OCI-LY1 (cell line): Measurements from ENCODE around the gene RSPRY1.
A peak's percentile ranks its signal among the peaks of the same experiment; 100 is the strongest.

Source experiments
- H2AFZ ChIP-seq: fragments of 200-600 bp; sonication (generic), shearing (Covaris generic); 2 replicates; pipeline ENCODE4 v1.6.0; 2014; ENCODE audit warnings: antibody characterized with exemption, mild to moderate bottlenecking, low read length
- H3F3A ChIP-seq: fragments of 200-600 bp; sonication (generic), shearing (Covaris generic); 2 replicates; pipeline ENCODE4 v1.6.0; 2014; ENCODE audit warnings: mild to moderate bottlenecking, antibody characterized with exemption, low read length, moderate library complexity; ENCODE audit not compliant: insufficient read depth
- H3K27ac ChIP-seq: fragments of 200-600 bp; sonication (generic); 2 replicates; pipeline ENCODE4 v1.5.1; 2014; ENCODE audit warnings: low read length, mixed run types, mild to moderate bottlenecking, low read depth; ENCODE audit not compliant: poor library complexity, severe bottlenecking
- H3K27me3 ChIP-seq: fragments of 200-600 bp; sonication (generic); 2 replicates; pipeline ENCODE4 v1.6.0; 2014; ENCODE audit warnings: antibody characterized with exemption, mild to moderate bottlenecking, low read length, moderate library complexity; ENCODE audit not compliant: insufficient read depth
- H3K36me3 ChIP-seq: fragments of 200-600 bp; sonication (generic); 2 replicates; pipeline ENCODE4 v1.6.1; 2014; ENCODE audit warnings: mild to moderate bottlenecking, antibody characterized with exemption, low read length, moderate library complexity, mixed read lengths; ENCODE audit not compliant: insufficient read depth
- H3K4me1 ChIP-seq: fragments of 200-600 bp; sonication (generic); 2 replicates; pipeline ENCODE4 v1.5.1; 2014; ENCODE audit warnings: mild to moderate bottlenecking, low read length, moderate library complexity; ENCODE audit not compliant: insufficient read depth, severe bottlenecking
- H3K4me2 ChIP-seq: fragments of 200-600 bp; sonication (generic), shearing (Covaris generic); 2 replicates; pipeline ENCODE4 v1.6.1; 2014; ENCODE audit warnings: low read length
- H3K4me3 ChIP-seq: fragments of 200-600 bp; sonication (generic); 2 replicates; pipeline ENCODE4 v1.5.1; 2014; ENCODE audit warnings: low read length, low read depth, mild to moderate bottlenecking, mixed read lengths; ENCODE audit not compliant: poor library complexity, severe bottlenecking
- H3K79me2 ChIP-seq: fragments of 200-600 bp; shearing (Covaris generic); 2 replicates; pipeline ENCODE4 v1.6.1; 2016; ENCODE audit warnings: mixed run types, low read length, mixed read lengths; ENCODE audit not compliant: insufficient read depth
- H3K9ac ChIP-seq: fragments of 200-600 bp; sonication (generic), shearing (Covaris generic); 2 replicates; pipeline ENCODE4 v1.6.1; 2014; ENCODE audit warnings: mild to moderate bottlenecking, low read length, mixed read lengths
- H3K9me2 ChIP-seq: fragments of 200-600 bp; sonication (generic), shearing (Covaris generic); 2 replicates; pipeline ENCODE4 v1.6.1; 2014; ENCODE audit warnings: low read depth, mild to moderate bottlenecking, low read length, mixed read lengths
- H3K9me3 ChIP-seq: fragments of 200-600 bp; shearing (Covaris generic); 2 replicates; pipeline ENCODE4 v1.6.1; 2014; ENCODE audit warnings: low read length, mixed read lengths
- H4K20me1 ChIP-seq: fragments of 200-600 bp; sonication (generic), shearing (Covaris generic); 2 replicates; pipeline ENCODE4 v1.6.0; 2016; ENCODE audit warnings: mild to moderate bottlenecking, low read length; ENCODE audit not compliant: insufficient read depth
- EZH2 ChIP-seq: fragments of 200-600 bp; sonication (generic), shearing (Covaris generic); IDR thresholded peaks from 2 replicates; pipeline ENCODE4 v1.8.0; 2017; ENCODE audit warnings: borderline replicate concordance, mixed run types, mild to moderate bottlenecking, antibody characterized with exemption, low read length, moderate library complexity, mixed read lengths
- TF ChIP-seq, protein P1 (sequence below): fragments of 200-600 bp; sonication (generic), shearing (Covaris generic); IDR thresholded peaks from 2 replicates; pipeline ENCODE4 v1.5.1; 2017; ENCODE audit warnings: mild to moderate bottlenecking, antibody characterized with exemption, low read length, moderate library complexity, mixed read lengths

RSPRY1 gene

DNA sequence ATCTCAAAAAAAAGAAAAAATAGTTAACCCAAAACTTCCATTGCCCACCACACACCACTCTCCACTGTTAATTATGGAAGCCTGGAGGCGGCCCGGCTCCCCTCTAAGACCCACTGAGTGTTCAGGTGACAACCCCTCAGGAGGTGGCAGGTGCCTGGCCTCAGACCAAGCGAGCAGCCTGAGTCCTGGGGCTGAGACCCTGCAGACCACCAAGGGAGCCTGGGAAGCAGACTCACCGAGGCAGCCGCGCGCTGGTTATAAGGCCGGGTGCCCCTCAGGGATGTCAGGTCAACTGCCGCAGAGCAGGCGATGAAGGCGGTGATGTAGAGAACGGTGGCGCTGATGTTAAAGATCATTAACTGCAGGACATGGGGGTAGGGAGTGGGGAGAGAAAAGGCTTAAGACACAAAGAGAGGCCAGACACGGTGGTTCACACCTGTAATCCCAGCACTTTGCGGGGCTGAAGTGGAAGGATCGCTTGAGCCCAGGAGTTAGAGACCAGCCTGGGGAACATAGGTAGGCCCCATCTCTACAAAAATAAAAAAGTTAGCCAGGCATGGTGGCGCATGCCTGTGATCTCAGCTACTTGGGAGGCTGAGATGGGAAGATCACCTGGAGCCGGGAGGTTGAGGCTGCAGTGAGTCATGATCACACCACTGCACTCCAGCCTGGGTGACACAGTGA, 72.2 kb downstream of the RSPRY1 start:
- Histone ChIP-seq H3K4me2 (no peak overlapping the region), H3K27ac (no peak overlapping the region), H3F3A (no peaks in the 10 kb centered on the region), H3K4me3 (no peak overlapping the region), H3K9me2 (no peaks in the 10 kb centered on the region), H4K20me1 (no peaks in the 10 kb centered on the region), H3K4me1 (peaks cover 13% of the 10 kb centered on the region), H3K27me3 (no peaks in the 10 kb centered on the region), H3K9me3 (no peaks in the 10 kb centered on the region), H3K79me2 (no peaks in the 10 kb centered on the region), H2AFZ (no peak overlapping the region), H3K36me3 (peaks cover 7% of the 10 kb centered on the region), H3K9ac (no peak overlapping the region)
- TF ChIP-seq, protein P1, sequence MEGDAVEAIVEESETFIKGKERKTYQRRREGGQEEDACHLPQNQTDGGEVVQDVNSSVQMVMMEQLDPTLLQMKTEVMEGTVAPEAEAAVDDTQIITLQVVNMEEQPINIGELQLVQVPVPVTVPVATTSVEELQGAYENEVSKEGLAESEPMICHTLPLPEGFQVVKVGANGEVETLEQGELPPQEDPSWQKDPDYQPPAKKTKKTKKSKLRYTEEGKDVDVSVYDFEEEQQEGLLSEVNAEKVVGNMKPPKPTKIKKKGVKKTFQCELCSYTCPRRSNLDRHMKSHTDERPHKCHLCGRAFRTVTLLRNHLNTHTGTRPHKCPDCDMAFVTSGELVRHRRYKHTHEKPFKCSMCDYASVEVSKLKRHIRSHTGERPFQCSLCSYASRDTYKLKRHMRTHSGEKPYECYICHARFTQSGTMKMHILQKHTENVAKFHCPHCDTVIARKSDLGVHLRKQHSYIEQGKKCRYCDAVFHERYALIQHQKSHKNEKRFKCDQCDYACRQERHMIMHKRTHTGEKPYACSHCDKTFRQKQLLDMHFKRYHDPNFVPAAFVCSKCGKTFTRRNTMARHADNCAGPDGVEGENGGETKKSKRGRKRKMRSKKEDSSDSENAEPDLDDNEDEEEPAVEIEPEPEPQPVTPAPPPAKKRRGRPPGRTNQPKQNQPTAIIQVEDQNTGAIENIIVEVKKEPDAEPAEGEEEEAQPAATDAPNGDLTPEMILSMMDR: no peak
- TF ChIP-seq EZH2: no peak

DNA sequence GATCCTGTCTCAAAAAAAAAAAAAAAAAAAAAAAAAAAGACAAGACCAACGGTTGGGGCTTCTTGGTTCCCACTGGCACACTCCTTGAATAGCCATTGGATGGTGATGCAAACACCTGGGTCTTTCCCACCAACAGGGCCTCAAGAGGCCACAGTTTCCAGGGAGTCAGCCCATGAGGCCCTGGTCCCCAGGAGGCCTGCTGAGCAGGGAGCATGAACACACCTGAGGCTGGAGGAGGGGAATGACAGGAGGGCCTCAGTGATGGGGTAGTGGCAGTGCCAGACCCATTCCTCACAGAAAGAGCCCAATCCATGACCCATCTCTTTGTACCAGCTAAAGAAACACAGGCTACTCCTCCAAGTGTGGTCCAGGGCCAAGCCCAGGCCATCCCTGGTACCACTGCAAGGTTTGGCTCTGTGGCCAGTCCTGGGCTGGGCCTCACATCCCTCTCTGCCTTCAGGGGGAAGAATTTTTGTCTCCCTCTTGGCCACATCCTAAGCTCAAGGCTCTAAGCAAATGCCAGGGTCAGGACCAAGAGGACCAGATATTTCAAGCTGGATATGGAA, 72.9 kb downstream of the RSPRY1 start:
- TF ChIP-seq, protein P1: no peak
- no peak for TF ChIP-seq EZH2
- Histone ChIP-seq H3K4me3 (no peak overlapping the region), H3K9ac (no peak overlapping the region), H3F3A (no peaks in the 10 kb centered on the region), H4K20me1 (no peaks in the 10 kb centered on the region), H3K27ac (no peak overlapping the region), H3K9me2 (no peaks in the 10 kb centered on the region), H3K4me2 (no peak overlapping the region), H3K4me1 (peaks cover 13% of the 10 kb centered on the region), H3K27me3 (no peaks in the 10 kb centered on the region), H3K36me3 (peaks cover under 1% of the 10 kb centered on the region; the same call in 1 of the 2 replicates), H2AFZ (no peak overlapping the region), H3K9me3 (no peaks in the 10 kb centered on the region), H3K79me2 (no peaks in the 10 kb centered on the region)

DNA sequence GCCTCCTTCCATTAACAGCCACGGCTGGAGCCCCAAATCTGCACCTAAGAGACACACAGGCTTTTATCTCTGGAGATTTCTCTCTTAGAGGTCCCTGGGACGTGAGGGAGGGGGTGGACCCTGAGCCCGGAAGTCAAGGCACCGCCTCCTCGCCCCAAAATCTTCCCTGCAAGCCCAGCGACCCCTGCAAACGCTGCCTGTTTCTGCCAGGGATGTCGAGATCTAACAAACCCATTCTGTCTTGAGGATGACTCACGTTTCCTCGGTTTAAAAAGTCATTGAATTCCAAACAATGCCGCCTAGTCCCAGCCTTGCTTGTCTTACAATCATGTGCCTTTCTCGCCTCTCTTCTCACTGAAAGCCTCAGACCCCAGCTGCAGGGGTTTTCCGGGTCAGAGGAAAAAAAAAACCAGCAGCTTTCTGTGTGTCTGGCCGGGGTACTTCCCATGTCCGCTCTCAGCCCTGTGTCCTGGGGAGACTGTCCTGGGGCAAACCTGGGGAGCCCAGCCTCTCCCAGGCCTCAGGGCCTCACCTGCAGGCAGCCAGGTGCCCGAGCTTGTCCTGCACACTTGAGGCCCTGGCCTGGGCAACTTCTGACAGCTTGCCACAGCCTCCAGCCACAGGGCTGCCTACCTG, 74.3 kb downstream of the RSPRY1 start:
- Histone ChIP-seq H3K9me2 (no peaks in the 10 kb centered on the region), H3K4me3 (peak overlapping the region; percentile 38), H3K9ac (peak overlapping the region; percentile 54), H4K20me1 (no peaks in the 10 kb centered on the region), H3K27ac (peak overlapping the region; percentile 63), H3F3A (no peaks in the 10 kb centered on the region), H3K9me3 (no peaks in the 10 kb centered on the region), H3K79me2 (no peaks in the 10 kb centered on the region), H3K36me3 (no peaks in the 10 kb centered on the region), H3K4me1 (peaks cover 13% of the 10 kb centered on the region), H3K27me3 (no peaks in the 10 kb centered on the region), H3K4me2 (peak overlapping the region; percentile 61), H2AFZ (peak overlapping the region; percentile 76)
- TF ChIP-seq EZH2: no peak
- TF ChIP-seq, protein P1: no peak
